Heart left ventricle (tissue), 13 donors: ENCODE results near the gene NALCN.

Experiments
- CTCF ChIP-seq, 12 donors: fragments of 200-600 bp; sonication (generic) in 4 of 12; IDR thresholded peaks; one replicate each; pipeline versions ENCODE4 v1.5.0 to v1.8.0; 2018 to 2022; ENCODE audit warnings: antibody characterized with exemption in 12 of 12, mild to moderate bottlenecking in 5 of 12
- POLR2A ChIP-seq, 2 donors: fragments of 450-650 bp; IDR thresholded peaks; one replicate each; pipeline ENCODE4 v1.6.1; 2017; ENCODE audit warnings: antibody characterized with exemption in 2 of 2, mild to moderate bottlenecking in 2 of 2, moderate library complexity in 2 of 2
- donor health status: ischemic (EF 13 %, LVEDD 7.1; RV severe dilation, severe dysfunction).
- donor health status: DM: no; HTN: yes; CAD: no.
- donor health status: DM: no; HTN: no; CAD: no.
- donor health status: ischemic (EF 25% LVEDD 6.9; RV normal size, moderate dysfunction).
- donor health status: ischemic (EF 25% LVEDD 5.7; RV mildly dilated, moderate dysfunction).
- donor health status: ischemic (EF 35%, LVEDD 5.7; RV mildly dilated, moderate dysfunction).
- donor health status: nonischemic (EF 11% LVEDD 7.7; RV severe dilation, severe dysfunction).
- donor health status: DM: yes; HTN: yes; CAD: no.
- donor health status: PGD.
- donor health status: ischemic (EF 29% LVEDD 5.4; RV normal size, mild dysfunction).
- donor health status: nonischemic (EF 23%, LVEDD 6.1; RV moderate dilation, normal function).

GRCh38 chr13:101010100-101010499 is 406.2 kb downstream of the NALCN start:
- no peak for TF ChIP-seq CTCF (IDR thresholded peaks at IDR 0.05)
- TF ChIP-seq POLR2A (IDR thresholded peaks at IDR 0.05): no peak
